HG03378 (cell line): ENCODE results near the gene LCK.
"Not testable (repeated sequence)": the region's sequence is repeated elsewhere in the genome, so short reads cannot be mapped to it uniquely, and the experiment has no call there.

Experiments used
- ATAC-seq: cut with Tn5 transposase; IDR thresholded peaks from one replicate; pipeline ENCODE4 v1.9.1; 2021; ENCODE audit warnings: mild to moderate bottlenecking, moderate library complexity; ENCODE audit not compliant: unreplicated experiment

LCK gene

GRCh38 chr1:32272557-32273390, 21.7 kb downstream of the LCK start:
- no peak for ATAC-seq

- no peak for ATAC-seq
Measured at GRCh38 chr1:32273391-32274208, 22.5 kb downstream of the LCK start.

GRCh38 chr1:32274646-32275340, 23.7 kb downstream of the LCK start:
- ATAC-seq, result no peak

- ATAC-seq, result no peak
Measured at GRCh38 chr1:32275424-32275823, 24.4 kb downstream of the LCK start.

- ATAC-seq, result no peak
Measured at GRCh38 chr1:32276032-32276782, 25.1 kb downstream of the LCK start.

GRCh38 chr1:32284777-32285176, 33.7 kb downstream of the LCK start:
- ATAC-seq, result not testable (repeated sequence)

GRCh38 chr1:32285658-32286057, 34.6 kb downstream of the LCK start:
- ATAC-seq, result no peak

- no peak for ATAC-seq
Measured at GRCh38 chr1:32286763-32287162, 35.7 kb downstream of the LCK start.

- no peak for ATAC-seq
Measured at GRCh38 chr1:32289256-32289655, 38.2 kb downstream of the LCK start.

GRCh38 chr1:32291145-32291707, 40.2 kb downstream of the LCK start:
- no peak for ATAC-seq

- ATAC-seq, result peak; percentile 62
Measured at GRCh38 chr1:32291708-32292538, 40.9 kb downstream of the LCK start, which contains the start of gene HDAC1. Gene HDAC1 (plus strand): TSS chr1:32292083. CDS start chr1:32292170, 87 bp downstream.

- not testable (repeated sequence) for ATAC-seq
Measured at GRCh38 chr1:32298211-32298610, 47.1 kb downstream of the LCK start.

GRCh38 chr1:32299327-32299726, 48.3 kb downstream of the LCK start:
- ATAC-seq, result no peak

- ATAC-seq, result no peak
Measured at GRCh38 chr1:32303358-32303757, 52.3 kb downstream of the LCK start.

GRCh38 chr1:32303997-32304622, 53.0 kb downstream of the LCK start:
- ATAC-seq, result no peak

- ATAC-seq, result no peak
Measured at GRCh38 chr1:32305310-32305709, 54.2 kb downstream of the LCK start.

- ATAC-seq, result no peak
Measured at GRCh38 chr1:32307324-32307723, 56.3 kb downstream of the LCK start.

GRCh38 chr1:32309960-32310359, 58.9 kb downstream of the LCK start:
- no peak for ATAC-seq
